ENCODE measurements around the gene GNG7.
A peak's percentile ranks its signal among the peaks of the same experiment; 100 is the strongest.
"Not testable (repeated sequence)": the region's sequence is repeated elsewhere in the genome, so short reads cannot be mapped to it uniquely, and the experiment has no call there.

The GNG7 gene

DNA sequence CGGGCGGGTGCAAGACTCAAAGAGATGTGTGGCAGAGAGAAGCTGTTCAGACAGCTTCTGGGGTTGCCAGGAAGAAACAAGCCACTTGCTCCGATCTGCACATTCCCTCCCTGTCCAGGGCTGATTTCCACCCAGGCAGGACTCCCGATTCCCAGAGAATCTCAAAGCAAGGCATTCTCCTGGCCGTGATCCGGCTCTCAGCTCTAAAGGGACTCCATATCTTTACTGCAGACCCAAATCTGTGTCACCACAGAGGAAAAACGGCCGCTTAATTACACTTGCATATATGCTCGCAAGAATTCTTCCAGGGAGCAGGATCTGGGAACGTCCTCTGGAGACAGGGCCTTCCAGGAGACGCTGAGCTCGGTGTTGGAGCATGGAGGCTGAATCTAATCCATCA lies 25.7 kb downstream of the GNG7 start:
- no peak for DNase-seq (ENCODE audit: low read depth, low spot score)

DNA sequence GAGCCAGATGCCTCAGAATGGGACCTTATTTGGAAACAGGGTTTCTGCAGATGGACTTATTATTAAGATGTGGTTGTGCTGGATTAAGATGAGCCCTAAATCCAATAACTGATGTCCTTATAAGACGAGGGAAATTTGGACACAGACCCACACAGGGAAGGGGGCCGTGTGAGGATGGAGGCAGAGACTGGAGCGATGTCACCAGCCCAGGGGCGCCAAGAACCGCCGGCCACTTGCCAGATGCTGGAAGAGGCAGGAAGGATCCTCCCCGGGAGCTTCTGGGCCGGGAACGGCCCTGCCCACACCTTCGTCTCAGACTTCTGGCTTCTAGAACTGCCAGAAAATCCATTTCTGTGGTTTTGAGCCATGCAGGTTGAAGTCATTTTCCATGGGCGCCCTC lies 26.6 kb downstream of the GNG7 start:
- no peak for DNase-seq (ENCODE audit: low read depth, low spot score)

DNA sequence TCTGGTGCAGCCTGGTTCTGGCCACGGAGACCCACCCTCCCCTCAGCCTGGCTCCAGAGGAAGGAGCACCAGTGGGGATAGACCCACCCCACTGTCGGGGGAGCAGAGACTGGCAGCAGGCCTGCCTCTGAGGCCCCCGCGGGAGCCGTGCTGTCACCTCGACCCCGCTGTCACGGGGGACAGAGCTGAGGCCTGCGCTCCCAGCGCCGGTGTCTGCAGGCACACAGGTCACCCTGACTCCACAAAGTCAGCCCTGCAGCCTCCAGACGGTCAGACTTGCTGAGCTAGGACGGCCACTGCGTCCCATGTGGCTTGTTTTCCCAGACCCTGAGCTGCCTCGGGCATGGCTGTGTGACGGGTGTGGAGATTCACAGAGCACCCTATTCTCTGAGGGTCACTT lies 32.3 kb downstream of the GNG7 start:
- no peak for DNase-seq (ENCODE audit: low read depth, low spot score)

DNA sequence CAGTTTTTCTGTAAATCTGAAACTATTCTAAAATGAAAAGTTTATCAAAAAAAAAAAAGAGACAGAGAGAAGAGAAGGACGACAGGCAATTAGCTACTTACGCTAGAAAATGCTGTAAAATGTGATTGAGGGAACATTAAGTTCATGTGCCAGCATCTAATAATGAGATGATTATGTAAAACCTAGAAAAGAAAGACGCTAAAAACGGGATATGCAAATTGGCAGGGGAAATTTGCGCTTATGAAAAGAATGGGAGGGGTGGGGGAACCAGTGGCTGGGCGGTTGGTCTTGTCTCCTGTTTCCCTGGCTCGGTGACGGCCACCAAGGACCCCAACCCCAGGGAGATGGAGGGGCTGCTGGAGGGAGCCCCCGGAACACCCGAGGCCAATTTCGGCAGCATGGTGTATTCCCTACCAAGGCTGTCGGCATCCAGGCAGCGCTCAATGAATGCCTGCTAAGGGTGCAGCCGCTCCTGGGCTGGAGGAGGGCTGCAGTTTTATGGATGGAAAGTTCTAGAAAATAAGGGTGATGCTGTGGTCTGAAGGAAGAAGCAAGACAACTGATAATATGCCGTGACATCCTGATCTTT lies 34.2 kb downstream of the GNG7 start:
- no peak for DNase-seq (ENCODE audit: low read depth, low spot score)

DNA sequence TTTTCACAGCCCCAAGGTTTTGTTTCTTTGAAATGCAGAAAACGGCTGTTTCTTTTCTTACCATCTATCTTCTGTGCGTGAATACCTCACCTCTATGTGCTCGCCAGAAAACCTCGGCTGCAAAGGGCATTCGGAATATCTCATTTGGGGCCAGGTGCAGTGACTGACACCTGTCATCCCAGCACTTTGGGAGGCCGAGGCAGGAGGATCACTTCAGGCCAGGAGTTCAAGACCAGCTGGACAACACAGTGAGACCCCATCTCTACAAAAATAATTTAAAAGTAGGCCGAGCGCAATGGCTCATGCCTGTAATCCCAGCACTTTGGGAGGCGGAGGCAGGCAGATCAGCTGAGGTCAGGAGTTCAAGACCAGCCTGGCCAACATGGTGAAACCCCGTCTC lies 35.1 kb downstream of the GNG7 start:
- DNase-seq (ENCODE audit: low read depth, low spot score): not testable (repeated sequence)

DNA sequence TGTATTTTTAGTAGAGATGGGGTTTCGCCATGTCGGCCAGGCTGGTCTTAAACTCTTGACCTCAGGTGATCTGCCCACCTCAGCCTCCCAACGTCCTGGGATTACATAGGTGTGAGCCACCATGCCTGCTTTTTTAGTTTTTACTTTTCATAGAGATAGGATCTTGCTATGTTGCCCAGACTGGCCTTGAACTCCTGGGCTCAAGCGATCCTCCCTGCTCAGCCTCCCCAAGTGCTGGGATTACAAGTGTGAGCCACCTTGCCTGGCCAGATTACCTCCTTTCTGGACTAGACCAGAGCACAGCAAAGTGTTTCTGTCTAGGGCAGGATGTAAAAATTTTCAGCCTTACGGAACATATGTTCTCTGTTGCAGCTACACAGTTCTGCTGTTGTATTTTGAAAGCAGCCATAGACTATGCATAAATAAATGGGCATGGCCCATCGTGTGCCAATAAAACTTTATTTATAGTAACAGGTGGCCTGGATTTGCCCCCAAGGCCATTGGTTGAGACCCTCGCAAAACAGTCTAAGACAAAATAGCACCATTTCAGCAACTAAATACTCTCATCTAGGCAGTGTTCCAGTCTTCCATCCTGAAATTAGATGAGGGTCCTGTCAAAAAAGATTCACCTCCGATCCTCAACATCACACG lies 36.0 kb downstream of the GNG7 start:
- no peak for DNase-seq (ENCODE audit: low read depth, low spot score)

DNA sequence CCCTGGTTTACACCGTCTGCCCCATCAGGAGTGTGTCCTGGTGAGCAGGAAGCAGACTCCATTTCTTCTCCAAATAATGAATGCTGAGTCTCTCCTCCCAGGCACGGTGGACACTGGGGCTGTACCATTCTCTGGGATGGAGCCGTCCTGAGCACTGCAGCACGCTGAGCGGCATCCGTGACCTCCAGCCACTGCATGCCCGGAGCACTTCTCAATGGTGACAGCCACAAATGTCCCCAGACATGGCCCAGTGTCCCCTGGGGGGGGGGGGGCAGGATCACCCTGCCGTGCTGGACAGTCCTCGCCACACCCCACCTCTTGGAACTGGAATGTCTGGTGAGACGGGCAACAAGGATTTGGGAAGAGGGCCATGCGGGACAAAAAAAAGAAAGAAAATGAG lies 37.4 kb downstream of the GNG7 start:
- DNase-seq (ENCODE audit: low read depth, low spot score): no peak

DNA sequence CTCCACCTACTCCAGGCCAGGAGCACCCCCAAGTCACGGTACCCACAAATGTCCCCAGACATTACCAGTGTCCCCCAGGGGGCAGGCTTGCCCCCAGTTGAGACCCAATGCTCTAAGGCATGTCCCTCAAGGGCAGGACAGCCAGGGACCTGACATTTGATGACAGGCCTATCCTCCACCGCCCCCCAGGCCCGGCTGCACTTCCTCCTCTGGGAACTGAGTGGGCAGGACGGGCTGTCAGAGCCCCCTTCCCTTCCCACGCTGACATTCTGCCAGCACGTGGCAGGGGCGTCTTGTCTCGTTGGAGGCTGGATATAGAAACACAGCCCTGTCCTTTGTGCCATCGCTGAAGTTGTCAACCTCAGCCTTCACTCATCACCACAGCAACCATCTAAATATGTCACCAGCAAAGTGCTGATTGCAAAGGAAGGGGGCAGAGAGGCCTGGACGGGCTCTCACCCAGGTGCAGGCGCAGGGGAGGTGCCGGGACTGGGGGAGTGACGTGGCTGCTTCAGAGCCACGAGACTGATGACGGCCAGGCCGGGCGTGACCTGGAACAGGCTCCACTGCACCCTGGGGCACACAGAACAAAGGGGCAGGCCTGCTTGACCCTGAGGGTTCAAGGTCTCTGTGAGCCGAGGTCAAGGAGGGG lies 38.4 kb downstream of the GNG7 start:
- DNase-seq (ENCODE audit: low read depth, low spot score): no peak

DNA sequence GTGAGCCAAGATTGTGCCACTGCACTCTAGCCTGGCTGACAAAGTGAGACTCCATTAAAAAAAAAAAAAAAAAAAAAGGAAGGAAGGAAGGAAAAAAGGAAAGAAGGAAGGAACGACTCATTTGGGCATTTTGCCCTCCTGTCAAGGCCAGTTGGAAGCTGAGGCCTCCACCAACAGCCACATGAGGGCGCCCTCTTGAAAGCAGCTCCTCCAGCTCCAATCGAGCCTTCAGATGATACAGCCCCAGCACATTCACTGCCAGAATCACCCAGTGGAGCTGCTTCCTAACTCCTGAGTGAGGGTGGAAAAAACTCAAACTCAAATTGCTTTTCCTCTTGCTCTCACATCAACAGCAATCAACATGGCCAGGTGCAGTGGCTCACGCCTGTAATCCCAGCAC lies 40.9 kb downstream of the GNG7 start:
- no peak for DNase-seq (ENCODE audit: low read depth, low spot score)

DNA sequence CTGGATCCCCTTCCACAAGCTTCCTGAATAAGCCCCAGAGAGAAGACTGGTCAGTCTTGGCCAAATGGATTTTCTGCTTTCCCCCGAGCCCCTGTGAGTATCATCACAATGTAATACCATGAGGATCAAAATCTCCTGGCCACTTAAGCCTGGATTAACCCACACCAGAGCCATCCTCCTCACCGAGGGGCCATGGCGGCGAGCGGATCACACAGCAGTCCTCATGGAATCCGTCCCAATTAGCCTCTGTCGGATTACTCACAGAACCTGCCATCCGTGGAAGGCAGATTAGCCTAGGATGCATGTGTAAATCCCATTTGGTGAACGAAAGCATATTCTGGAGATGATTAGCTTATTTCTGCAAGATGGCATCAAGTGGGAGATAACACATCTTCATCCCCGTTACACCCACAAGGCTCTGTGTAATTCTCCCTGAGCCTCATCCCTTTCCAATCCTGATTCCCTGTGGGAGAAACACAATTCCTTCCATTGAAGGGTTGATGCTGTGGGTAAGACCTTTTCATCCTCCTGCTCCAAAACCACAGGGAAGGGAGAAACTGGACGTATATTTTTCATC lies 42.5 kb downstream of the GNG7 start:
- no peak for DNase-seq (ENCODE audit: low read depth, low spot score)

DNA sequence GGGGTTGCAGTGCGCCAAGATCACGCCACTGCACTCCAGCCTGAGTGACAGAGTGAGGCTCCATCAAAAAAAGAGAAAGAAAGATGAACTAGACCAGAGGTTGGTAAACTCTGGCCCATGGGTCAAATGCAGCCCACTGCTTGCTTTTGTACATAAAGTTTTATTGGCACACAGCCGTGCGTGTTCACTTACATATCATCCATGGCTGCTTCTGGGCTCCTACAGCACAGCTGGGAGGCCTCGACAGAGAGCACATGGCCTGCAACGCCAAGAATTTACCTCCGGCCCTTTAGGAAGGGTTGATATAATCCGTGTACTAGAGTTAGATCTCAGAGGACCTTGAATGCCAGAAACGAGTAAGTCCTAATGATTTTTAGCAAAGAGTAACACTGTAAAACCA lies 46.0 kb downstream of the GNG7 start:
- DNase-seq (ENCODE audit: low read depth, low spot score): no peak

DNA sequence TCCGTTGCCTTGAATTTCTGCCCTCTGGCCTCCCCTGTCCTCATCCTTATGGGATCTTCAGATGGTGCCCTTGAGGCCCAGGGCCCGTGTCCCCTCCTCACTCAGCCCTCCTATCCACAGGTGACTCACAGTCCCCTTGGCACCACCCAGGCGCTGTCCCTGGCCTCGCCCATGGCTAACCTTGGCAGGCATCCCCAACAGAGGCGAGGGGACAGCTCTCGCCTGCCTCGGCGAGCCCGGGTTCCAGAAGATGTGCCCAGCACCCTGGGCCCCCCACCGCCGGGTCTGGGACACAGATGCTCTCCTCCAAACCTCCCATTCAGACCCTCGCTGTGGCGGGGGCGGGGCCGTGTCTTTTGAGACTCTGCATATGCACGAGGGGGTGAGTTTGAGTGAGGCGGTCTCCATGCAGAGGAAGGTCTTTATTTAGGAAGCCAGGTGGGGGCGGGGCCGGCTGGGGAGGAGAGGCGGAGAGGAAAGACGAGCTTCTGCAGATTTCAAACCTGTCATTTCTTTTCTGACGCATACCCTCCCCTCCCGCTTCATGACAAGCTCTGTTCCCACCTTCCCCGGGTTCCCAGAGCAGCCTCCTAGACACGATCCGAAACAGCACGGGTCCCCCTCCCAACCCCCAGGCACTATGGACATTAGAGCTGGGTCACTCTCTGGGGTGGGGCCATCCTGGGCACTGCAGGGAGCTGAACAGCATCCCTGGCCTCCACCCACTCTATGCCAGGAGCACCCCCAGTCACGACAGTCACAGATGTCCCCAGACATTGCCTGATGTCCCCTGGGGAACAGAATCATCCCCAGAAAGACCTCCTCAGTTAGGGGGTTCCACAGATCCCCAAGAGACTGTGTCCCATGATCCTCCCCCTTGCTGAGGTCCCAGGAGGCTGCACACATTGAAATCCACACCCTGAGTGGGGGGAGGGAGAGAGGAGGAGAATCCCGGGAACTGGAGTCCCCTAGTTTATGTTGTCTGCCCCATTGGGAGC lies 48.5 kb downstream of the GNG7 start:
- DNase-seq (ENCODE audit: low read depth, low spot score): no peak

DNA sequence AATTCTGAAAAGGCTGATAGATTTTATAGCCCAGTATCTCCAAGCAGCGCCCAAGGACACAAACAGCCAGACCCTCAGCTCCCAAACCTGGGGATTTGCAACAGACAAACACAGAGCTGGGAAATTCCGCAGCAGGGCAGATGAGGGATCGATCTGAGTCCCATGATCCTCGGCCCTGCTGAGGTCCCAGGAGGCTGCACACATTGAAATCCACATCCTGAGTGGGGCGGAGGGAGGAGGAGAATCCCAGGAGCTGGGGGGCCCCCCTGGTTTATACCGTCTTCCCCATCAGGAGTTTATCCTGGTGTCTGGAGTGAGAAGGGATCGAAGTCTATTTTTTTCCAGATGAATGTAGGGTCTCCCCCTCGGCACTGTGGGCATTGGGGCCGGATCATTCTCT lies 49.3 kb downstream of the GNG7 start:
- DNase-seq (ENCODE audit: low read depth, low spot score): no peak

DNA sequence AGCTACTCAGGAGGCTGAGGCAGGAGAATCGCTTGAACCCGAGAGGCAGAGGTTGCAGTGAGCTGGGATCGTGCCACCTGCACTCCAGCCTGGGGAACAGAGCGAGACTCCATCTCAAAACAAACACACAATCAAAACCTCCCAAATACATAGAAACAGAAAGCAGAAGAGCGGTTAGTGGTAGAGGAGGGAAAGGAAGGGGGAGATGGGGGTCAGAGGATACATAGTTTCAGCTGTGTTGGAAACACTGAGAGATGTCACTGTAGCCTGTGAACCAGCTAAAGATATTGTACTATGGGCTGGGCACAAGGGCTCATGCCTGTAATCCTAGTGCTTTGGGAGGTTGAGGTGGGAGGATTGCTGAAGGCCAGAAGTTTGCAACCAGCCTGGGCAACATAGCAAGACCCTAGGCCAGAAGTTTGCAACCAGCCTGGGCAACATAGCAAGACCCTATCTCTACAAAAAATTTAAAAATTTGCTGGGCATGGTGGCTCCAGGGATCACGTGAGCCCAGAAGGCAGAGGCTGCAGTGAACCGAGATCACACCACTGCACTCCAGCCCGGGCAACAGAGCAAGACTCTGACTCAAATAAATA lies 49.9 kb downstream of the GNG7 start:
- no peak for DNase-seq (ENCODE audit: low read depth, low spot score)

DNA sequence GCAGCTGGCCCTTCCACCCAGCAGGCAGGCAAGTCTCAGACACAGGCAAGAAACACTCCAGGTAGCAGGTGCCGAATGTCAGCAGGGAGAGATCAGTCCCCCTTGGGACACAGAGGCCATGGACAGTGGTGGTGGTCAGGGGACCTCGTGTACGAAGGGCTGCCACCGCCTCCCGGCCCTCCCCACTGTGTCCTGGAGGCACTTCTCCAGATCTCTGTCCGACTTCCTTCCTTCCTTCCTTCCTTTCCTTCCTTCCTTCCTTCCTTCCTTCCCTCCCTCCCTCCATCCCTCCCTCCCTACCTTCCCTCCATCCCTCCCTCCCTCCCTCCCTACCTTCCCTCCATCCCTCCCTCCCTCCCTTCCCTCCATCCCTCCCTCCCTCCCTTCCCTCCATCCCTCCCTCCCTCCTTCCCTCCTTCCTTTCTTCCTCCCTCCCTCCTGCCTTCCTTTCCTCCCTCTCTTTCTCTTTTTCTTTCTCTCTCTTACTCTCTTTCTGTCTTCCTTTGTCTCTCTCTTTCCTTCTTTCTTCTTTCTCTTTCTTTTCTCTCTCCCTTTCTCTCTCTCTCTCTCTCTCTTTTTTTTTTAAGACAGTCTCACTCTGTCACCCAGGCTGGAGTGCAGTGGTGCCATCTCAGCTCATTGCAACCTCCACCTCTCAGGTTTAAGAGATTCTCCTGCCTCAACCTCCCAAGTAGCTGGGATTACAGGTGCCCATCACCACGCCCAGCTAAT lies 51.3 kb downstream of the GNG7 start:
- DNase-seq (ENCODE audit: low read depth, low spot score): not testable (repeated sequence)

DNA sequence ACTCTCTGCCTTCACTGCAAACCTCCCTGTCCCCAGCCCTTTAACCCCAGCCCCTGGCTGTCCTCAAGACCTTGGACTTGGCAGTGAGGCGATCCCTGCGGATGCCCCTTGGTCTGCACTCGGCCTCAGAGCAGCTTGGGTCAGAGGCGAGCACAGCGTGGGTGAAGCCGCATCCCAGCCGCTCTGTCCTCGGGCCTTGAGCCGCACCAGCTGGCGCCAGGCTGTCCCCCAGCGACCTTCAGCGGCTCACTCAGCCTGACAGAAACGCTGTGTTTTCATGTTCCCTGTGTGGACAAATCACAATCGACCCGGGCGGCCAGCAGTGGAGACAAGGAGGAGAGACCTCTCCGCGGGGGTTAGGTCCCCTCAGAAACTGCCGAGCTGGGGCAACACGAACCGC lies 52.0 kb downstream of the GNG7 start:
- no peak for DNase-seq (ENCODE audit: low read depth, low spot score)

DNA sequence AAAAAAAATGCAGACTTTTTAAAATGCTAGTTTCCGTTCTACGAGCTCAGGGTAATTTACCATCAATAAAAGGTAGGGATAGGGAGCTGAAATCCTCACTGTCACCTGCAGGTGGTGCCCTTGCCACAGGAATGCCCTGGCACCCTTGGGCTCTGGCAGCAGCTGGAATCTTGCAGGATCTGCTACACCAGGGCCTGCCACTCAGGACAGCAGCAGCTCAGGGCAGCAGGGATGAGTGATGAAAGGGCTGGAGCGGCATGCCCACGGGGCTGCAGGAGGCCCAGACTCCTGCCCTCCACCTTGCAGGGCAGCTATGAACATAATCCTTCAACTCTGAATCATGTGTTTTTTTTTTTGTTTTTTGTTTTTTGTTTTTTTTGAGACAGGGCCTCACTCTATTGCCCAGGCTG lies 54.0 kb downstream of the GNG7 start:
- DNase-seq (ENCODE audit: low read depth, low spot score): peak; percentile 55

DNA sequence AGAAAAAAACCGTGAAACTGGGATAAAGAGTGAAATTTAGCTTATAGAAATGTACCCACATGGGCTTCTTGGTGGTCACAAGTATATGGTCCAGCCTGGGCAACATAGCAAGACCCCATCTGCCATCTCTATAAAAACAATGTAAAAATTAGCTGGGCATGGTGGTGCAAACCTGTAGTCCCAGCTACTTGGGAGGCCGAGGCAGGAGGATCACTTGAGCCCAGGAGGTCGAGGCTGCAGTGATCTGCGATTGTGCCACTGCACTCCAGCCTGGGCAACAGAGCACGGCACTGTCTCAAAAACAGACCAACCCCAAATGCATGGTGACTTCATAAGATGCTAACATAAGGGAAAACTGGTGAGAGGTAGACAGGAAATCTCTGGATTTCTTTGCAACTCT lies 54.4 kb downstream of the GNG7 start:
- DNase-seq (ENCODE audit: low read depth, low spot score): no peak

DNA sequence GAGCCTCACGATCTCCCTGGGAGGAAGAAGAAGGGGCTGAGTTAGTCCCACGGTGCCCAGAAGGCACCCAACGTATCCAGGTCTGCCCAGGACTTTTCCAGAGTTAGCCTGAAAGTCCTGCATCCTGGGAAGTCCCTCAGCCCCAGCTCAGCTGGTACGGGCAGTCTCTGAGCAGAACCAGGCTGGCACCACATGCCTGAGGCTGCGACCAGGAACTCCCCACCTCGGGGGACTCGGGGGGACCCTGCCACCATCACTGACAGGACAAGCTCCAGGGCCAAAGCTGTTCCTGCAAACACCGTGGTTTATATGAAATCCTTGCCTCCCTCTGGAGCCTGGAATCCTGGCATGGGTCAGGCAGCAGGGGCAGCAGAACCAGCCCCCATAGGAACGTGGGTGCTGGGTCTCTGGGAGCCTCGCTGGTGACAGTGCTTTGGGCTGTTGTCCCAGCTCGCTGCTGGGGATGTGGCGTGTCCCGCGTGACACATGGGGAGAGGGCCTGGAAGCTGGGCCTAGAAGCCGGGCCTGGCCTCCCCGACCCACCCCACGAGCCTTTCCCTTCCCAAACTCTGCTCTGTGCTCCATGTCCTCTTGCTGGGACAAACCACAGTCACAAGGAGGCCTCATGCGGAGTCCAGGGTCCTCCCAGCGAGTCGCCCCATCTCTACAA lies 55.5 kb downstream of the GNG7 start:
- DNase-seq (ENCODE audit: low read depth, low spot score): no peak

DNA sequence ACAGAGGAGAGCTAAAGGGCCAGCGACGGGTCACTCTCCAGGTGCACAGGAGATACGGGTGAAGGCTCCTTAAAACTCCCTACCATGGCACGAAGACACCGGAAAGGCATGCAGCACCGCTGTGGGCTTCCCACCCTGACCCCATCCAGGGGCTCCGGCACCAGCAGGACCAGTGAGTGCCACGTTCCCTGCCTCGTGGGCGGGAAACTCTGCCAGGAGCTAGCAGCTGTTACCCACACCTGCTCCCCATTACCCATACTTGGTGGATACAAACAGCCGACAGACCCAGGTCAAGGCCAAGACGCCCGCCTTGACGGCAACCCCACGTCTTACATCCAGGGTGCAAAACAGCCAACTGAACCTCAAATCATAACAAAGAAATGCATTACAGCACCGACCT lies 56.7 kb downstream of the GNG7 start:
- DNase-seq (ENCODE audit: low read depth, low spot score): no peak
